ENCODE data around the gene PRKCD.
A peak's percentile ranks its signal among the peaks of the same experiment; 100 is the strongest.

The PRKCD gene

GRCh38 chr3:53155760-53156159 is 5.2 kb upstream of the PRKCD start:
- DNase-seq (ENCODE audit: low read depth in 2 of 2) = no peak

- no peak for DNase-seq (ENCODE audit: low read depth in 2 of 2)
These were observed 4.6 kb upstream of the PRKCD start for GRCh38 chr3:53156368-53156834.

- DNase-seq (ENCODE audit: low read depth in 2 of 2) = no peak
These were observed 2.9 kb upstream of the PRKCD start for GRCh38 chr3:53157974-53158580.

GRCh38 chr3:53158765-53159155 is 2.2 kb upstream of the PRKCD start:
- no peak for DNase-seq (ENCODE audit: low read depth in 2 of 2)

GRCh38 chr3:53159156-53160060 is 1.6 kb upstream of the PRKCD start:
- no peak for DNase-seq (ENCODE audit: low read depth in 2 of 2)

GRCh38 chr3:53160061-53160659 is 849 bp upstream of the PRKCD start:
- DNase-seq (ENCODE audit: low read depth in 2 of 2) = no peak

GRCh38 chr3:53161450-53161819 is 426 bp downstream of the PRKCD start:
- peak in 1 of 2 donors; percentile 4 for DNase-seq (ENCODE audit: low read depth in 2 of 2)

- DNase-seq (ENCODE audit: low read depth in 2 of 2) = peak; percentile 28 to 29
These were observed 1.0 kb downstream of the PRKCD start for GRCh38 chr3:53161820-53162671.

- DNase-seq (ENCODE audit: low read depth in 2 of 2) = peak in 1 of 2 donors; percentile 6
These were observed 1.8 kb downstream of the PRKCD start for GRCh38 chr3:53162672-53163443.

GRCh38 chr3:53163444-53164387 is 2.7 kb downstream of the PRKCD start:
- DNase-seq (ENCODE audit: low read depth in 2 of 2) = no peak

- no peak for DNase-seq (ENCODE audit: low read depth in 2 of 2)
These were observed 3.9 kb downstream of the PRKCD start for GRCh38 chr3:53164911-53165310.

- no peak for DNase-seq (ENCODE audit: low read depth in 2 of 2)
These were observed 5.2 kb downstream of the PRKCD start for GRCh38 chr3:53166206-53166605.

- no peak for DNase-seq (ENCODE audit: low read depth in 2 of 2)
These were observed 5.8 kb downstream of the PRKCD start for GRCh38 chr3:53166781-53167291.

GRCh38 chr3:53167418-53168174 is 6.6 kb downstream of the PRKCD start:
- no peak for DNase-seq (ENCODE audit: low read depth in 2 of 2)

- DNase-seq (ENCODE audit: low read depth in 2 of 2) = no peak
These were observed 7.3 kb downstream of the PRKCD start for GRCh38 chr3:53168175-53168923.

- no peak for DNase-seq (ENCODE audit: low read depth in 2 of 2)
These were observed 8.2 kb downstream of the PRKCD start for GRCh38 chr3:53169045-53169831.

GRCh38 chr3:53169832-53170324 is 8.9 kb downstream of the PRKCD start:
- peak in 1 of 2 donors; percentile 15 for DNase-seq (ENCODE audit: low read depth in 2 of 2)
